Measurements from ENCODE around the gene GLT8D1. TPM values are rescaled to one million over a fixed set of nuclear protein-coding genes. Genes with fewer than 3 reads are reported as not detected.
"Not testable (repeated sequence)": the region's sequence is repeated elsewhere in the genome, so short reads cannot be mapped to it uniquely, and the experiment has no call there.

GLT8D1 gene, protein sequence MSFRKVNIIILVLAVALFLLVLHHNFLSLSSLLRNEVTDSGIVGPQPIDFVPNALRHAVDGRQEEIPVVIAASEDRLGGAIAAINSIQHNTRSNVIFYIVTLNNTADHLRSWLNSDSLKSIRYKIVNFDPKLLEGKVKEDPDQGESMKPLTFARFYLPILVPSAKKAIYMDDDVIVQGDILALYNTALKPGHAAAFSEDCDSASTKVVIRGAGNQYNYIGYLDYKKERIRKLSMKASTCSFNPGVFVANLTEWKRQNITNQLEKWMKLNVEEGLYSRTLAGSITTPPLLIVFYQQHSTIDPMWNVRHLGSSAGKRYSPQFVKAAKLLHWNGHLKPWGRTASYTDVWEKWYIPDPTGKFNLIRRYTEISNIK
- total RNA-seq, result 70.2 and 76.6 TPM in 2 replicates

DNA sequence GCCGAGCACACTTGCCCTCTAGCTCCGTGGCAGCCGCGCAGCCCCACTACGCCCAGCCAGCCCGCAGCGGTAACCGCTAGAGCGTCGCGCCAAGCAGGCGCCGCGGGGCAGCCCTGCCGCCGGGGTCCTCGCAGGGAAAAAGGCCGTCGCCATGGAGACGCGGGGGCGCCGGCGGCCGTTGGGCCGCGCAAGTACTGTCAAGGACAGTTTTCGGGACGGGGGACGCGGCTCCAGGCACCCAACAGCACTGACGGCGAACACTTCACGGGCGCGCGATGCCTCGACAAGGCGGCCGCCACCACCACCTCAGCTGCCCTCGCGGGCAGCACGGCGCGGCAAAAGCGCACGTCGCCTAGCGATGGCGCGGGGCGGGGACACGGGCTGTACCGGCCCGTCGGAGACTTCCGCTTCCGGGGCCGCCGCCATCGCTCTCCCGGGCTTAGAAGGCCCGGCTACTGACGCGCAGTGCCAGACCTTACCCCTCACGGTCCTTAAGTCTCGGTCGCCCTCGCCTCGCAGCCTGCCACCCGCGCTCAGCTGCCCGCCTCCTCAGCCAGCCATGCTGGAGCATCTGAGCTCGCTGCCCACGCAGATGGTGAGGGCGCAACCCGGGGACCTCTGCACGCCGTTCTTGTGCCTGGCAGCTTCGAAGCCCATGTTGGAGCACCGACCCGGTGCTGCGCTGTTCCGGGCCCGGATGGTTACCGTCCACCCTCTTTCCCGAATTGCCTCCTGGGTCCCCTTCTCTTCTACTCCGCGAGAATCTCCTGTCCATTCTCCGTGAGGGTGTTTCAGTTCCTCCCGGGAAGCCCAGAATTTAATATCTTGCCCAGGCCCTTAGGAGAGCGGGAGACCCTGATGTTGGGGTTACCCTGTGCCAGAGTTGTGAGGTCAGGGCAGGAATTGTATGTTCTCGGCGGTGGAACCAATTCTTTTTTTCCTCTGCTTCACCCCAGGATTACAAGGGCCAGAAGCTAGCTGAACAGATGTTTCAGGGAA is at the start of gene GLT8D1, which contains the start of gene SPCS1:
TSS of gene GLT8D1 (minus strand) at position 104 of the 999 bp plus-strand sequence. CDS start 5,331 bp downstream, outside the sequence.
TSS of gene SPCS1 (plus strand) at position 419 of the 999 bp plus-strand sequence. CDS start at position 560, 141 bp downstream.
- peak; percentile 52 for DNase-seq (ENCODE audit: low read depth, low spot score)

DNA sequence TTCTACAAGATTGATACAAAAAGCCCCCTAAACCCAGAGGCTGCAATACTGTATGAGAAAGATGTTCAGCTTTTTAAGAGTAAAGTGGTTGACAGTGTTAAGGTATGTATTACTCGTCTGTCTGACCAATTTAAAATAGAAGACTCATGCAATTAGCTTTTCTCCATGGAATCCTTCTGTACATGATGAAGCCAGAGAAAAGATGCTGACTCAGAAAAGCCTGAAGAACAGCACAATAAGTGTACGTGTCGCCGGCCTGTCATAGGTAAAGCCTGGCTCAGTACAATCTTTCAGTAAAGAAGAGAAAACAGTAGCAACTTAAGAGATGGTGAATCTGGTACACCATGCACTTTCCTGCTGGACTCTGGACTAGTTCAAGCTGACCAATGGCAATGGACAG is 48.8 kb upstream of the GLT8D1 start:
- DNase-seq (ENCODE audit: low read depth, low spot score), result no peak

DNA sequence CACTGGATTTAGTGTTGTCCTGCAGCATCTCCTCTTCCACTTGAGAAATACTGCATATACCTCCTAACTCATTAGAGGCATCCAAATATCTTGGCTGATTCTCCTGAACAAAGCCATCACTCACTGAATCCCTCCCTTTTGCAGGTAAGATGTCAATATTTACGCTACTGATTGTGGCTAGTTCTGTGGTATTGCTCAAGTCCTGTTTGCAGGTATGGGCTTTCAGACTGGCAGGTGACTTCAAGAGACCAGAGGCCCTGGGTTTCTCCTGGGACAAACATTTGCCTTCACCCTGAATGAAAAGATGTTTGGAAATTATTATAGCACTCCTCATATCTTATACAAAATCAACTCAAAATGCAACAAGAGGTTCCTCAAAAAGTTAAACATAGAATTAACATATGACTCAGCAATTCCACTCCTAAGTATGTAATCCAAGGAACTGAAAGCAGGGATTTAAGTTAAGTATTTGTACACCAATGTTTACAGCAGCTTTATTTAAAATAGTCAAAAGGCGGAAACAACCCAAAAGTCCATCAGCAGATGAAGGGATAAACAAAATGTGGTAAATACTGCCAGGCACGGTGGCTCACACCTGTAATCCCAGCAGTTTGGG is 46.6 kb upstream of the GLT8D1 start:
- no peak for DNase-seq (ENCODE audit: low read depth, low spot score)

DNA sequence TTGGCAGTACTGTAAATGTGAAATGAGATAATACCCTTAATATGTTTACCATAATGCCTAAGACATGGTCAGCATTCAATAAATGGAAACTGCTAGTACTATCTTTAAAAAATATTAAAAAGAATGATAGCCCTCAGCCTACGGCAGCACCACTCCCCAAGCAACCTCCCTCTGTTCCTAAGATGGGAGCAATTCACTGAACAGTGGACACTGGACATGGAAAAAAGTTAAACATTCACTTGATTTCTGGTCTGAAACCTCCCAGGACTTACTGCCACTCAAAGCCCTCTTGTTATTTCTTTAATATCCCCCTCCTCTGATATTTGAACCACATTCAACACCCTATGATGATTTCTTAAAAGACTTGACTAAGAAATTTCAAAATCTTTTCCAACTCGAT is 38.1 kb upstream of the GLT8D1 start:
- DNase-seq (ENCODE audit: low read depth, low spot score), result no peak

DNA sequence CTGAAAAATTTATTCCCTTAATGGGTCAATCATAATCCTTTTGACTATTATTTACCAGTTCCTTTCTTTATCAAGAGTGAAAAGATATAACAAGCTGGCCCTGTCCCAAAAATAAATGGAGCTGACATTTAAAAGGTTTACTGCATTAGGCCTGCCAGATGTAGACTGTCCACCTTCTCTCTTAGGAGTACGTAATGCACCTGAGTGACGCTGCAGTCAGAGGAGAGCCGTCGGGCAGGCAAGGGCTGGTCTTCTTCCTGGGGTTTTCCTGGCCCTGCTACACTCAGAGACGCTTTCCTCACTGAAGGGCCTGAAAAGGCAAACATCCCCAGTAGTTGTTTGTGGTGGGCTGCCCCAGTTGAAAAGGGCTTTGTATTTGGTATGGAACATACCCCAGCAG is 37.6 kb upstream of the GLT8D1 start:
- no peak for DNase-seq (ENCODE audit: low read depth, low spot score)

DNA sequence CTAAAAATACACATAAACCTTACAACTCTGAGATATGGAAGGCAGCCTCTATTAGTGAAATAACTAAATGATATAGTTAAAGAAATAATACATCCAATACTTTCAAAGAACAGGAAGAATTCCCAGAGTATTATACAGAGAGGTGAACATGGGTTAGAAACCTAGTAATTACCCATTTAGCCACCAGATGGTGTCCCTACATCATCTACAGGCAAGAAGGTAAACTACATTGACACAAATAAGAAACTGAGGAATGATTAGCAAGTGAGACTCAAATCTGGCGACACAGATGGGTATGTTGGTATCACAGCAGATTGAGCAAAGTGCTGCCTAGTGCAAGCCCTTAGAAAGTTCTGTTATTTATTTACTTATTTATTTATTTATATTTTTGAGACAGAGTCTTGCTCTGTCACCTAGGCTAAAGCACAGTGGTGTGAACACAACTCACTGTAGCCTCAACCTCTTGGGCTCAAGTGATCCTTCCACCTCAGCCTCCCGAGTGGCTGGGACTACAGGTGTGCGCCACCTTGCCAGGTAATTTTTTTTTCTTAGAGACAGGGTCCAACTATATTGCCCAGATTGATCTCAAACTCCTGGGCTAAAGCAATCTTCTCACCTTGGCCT is 36.9 kb upstream of the GLT8D1 start:
- no peak for DNase-seq (ENCODE audit: low read depth, low spot score)

DNA sequence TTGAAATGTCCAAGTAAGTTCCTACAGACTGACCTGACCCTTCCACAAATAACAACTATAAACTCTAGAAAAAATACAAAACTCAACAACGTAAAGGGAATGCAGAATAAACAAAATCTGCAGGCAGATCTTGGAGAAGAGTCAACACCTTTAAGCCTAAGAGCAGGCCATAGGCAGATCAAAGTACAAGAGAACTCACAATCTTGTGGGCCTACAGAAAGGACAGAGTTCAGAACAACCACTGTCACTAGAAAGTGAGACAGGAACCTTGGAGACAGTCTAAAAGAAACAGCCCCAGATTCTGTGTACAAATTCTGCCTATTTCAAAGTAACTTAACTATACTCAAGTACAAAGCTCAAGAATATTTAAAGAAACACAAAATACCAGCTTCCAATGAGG is 34.1 kb upstream of the GLT8D1 start:
- no peak for DNase-seq (ENCODE audit: low read depth, low spot score)

DNA sequence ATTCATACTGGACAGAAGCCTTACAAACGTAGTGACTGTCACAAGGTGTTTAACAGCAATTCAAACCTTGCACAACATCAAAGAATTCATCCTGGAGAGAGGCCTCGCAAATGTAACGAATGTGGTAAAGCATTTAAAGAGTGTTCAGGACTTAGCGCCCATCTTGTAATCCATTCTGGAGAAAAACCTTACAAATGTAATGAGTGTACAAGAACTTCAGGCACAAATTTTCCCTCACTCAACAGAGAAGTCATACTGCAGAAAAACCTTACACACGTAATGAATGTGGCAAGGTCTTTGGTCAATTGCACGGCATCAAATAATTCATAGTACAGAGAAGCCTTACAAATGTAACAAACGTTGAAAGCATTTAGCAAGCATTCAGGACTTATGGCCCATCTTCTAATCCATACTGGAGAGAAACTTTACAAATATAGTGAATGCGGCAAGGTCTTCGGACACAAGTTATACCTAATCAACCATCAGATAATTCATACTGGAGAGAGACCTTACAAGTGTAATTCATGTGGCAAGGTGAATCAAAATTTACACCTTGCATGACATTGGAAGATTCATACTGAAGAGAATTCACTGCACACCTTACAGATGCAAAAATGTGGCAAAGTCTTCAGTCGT is 27.8 kb upstream of the GLT8D1 start:
- no peak for DNase-seq (ENCODE audit: low read depth, low spot score)

DNA sequence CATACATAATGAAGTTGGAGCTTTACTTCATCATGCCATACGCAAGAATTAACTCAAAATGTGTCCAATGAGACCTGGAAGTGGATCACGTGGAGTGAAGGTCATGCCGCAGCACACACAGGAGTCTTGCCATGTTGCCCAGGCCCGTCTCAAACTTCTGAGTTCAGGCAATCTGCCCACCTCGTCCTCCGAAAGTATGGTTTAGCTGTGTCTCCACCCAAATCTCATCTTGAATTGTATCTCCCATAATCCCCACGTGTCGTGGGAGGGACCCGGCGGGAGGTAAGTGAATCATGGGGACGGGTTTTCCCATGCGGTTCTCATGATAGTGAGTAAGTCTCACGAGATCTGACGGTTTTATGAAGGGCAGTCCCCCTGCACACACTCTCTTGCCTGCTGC is 26.0 kb upstream of the GLT8D1 start:
- no peak for DNase-seq (ENCODE audit: low read depth, low spot score)

DNA sequence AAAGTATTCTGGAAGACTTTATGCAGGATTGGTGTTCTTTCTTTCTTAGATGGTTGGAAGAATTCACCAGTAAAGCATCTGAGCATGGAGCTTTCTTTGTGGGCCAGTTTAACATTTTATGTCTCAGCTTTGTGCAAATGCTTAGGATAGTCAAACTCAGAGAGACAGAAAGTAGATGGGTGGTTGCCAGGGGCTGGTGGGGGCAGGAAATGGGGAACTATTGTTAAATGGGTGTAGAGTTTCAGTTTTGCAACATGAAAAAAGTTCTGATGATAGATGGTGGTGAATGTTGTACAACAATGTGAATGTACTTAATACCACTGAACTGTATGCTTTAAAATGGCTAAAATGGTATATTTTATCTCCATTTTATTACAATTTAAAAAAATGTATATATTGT is 25.1 kb upstream of the GLT8D1 start:
- DNase-seq (ENCODE audit: low read depth, low spot score), result no peak

DNA sequence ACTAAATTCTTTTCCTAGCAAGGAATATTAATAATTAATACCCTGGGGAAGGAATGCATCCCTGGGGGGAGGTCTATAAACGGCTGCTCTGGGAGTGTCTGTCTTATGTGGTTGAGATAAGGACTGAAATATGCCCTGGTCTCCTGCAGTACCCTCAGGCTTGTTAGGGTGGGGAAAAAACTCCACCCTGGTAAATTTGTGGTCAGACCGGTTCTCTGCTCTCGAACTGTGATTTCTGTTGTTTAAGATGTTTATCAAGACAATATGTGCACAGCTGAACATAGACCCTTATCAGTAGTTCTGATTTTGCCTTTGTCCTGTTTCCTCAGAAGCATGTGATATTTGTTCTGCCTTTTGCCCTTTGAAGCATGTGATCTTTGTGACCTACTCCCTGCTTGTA is 23.2 kb upstream of the GLT8D1 start:
- DNase-seq (ENCODE audit: low read depth, low spot score), result not testable (repeated sequence)

DNA sequence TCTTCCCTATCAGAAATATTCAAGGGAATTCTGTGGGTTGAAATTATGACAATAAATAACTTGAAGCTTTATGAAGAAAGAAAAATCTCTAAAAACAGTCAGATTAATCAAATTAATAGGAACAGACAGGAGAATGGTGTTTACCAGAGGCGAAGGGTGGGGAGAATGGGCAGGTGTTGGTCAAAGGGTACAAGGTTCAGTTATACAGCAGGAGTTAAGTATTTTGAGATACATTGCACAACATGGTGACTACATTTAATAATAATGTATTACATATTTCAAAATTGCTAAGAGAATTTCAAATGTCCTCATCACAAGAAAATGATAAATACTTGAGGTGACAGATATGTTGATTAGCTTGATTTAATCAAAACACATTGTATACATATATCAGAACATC is 18.9 kb upstream of the GLT8D1 start:
- DNase-seq (ENCODE audit: low read depth, low spot score), result no peak

DNA sequence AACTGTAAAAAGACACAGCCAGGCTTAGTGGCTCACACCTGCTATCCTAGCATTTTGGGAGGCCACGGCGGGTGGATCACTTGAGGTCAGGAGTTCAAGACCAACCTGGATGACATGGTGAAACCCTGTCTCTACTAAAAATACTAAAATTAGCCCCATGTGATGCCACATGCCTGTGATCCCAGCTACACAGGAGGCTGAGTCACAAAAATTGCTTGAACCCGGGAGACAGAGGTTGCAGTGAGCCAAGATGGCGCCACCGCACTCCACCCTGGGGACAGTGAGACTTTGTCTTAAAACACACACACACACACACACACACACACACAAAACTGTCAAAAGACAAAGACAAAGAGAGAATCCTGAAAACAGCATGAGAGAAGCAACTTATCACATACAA is 18.3 kb upstream of the GLT8D1 start:
- DNase-seq (ENCODE audit: low read depth, low spot score), result no peak

DNA sequence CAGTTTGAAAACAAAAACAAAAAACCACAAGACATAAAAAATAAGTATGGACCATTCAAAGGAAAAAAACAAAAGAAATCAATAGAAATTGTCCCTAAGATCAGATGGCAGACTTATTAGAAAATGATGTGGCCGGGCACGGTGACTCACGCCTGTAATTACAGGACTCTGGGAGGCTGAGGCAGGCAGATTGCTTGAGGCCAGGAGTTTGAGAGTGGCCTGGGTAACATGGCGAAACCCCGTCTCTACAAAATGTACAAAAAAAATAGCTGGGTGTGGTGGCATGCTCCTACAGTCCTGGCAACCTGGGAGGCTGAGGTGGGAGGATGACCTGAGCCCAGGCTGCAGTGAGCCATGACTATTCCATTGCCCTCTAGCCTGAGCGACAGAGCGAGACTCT is 16.9 kb upstream of the GLT8D1 start:
- DNase-seq (ENCODE audit: low read depth, low spot score), result no peak

DNA sequence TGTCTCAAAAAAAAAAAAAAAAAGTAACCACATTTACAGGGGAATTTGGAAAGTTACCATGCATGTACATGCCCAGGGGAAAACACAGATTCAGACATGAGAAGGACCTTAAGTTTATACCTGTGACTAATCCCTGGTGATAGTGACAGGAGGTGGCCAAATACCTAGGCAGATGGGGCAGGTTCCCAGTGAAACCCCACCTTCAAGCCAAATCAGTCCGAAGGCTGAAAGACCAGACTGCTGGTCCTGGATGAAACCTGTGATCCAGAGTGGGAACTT is 16.1 kb upstream of the GLT8D1 start:
- DNase-seq (ENCODE audit: low read depth, low spot score), result no peak

DNA sequence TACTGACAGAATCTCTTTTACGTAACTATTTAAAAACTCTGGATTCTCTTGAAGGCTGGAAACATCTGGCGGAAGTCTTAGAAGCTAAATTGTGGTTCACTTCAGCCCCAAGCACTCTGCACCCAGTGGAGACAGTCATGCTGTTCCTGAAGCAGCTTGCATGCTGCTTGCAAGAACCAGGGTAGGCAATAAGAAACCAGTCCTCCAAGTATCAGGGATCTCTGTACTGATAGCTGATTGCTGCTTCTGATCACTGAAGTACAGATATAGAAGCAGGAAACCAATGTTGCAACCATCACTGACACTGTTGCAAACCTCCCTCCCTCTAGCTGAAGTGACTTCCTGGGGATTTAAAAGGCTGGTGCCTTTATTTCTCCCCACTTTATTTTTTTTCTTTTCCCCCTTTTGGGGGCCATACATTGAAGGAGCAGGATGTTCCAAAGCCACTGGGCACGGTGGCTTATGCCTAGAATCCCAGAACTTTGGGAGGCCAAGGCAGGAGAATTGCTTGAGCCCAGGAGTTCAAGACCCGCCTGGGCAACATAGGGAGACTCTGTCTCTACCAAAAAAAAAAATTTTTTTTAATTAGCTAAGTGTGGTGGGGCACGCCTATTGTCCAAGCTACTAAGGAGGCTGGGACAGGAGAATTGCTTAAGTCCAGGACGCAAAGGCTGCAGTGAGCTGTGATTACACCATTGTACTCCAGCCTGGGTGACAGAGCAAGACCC is 15.6 kb upstream of the GLT8D1 start:
- no peak for DNase-seq (ENCODE audit: low read depth, low spot score)

DNA sequence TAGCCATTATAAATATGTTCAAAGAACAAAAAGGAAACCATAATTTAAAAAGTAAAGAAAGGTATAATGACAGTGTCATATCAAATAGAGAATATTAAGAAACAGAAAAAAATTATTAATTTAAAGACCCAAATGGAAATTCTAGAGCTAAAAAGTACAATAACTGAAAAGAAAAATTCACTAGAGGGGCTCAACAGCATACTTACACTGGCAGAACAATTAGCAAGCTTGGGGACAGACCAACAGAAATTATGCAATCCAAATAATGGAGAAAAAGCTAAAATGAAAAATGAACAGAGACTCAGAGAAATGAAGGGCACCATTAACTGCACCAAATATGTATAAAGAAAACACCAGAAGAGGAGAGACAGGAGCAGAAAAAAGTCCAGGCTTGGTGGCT is 14.0 kb upstream of the GLT8D1 start:
- DNase-seq (ENCODE audit: low read depth, low spot score), result no peak

DNA sequence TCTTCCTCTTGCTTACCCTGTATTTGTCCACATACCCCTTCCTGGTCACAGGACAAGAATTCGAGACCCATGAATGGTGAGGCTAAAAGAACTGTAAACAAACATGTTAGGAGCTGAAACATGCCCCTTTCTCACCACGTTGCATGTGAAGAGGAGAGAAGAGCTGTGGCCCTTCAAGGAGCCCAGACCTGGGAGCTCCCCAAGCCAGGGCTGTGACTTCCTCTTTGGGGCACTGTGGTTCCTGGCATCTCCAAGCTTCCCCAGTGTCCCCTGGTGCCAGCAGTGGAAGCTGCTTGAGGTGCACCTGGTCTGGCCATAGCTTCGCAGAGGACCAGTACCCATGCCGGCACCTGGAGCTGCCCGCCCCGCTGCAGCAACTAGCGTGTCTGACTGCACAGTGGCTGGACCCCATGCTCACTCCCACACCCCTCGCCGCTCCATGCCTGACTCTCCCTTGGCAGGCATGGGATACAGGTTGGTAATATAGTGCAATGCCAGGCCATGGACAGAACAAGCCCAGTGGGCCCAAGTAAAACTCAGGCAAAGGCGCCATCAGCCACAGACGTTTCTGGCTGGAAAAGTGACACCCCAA is 10.2 kb upstream of the GLT8D1 start:
- no peak for DNase-seq (ENCODE audit: low read depth, low spot score)

DNA sequence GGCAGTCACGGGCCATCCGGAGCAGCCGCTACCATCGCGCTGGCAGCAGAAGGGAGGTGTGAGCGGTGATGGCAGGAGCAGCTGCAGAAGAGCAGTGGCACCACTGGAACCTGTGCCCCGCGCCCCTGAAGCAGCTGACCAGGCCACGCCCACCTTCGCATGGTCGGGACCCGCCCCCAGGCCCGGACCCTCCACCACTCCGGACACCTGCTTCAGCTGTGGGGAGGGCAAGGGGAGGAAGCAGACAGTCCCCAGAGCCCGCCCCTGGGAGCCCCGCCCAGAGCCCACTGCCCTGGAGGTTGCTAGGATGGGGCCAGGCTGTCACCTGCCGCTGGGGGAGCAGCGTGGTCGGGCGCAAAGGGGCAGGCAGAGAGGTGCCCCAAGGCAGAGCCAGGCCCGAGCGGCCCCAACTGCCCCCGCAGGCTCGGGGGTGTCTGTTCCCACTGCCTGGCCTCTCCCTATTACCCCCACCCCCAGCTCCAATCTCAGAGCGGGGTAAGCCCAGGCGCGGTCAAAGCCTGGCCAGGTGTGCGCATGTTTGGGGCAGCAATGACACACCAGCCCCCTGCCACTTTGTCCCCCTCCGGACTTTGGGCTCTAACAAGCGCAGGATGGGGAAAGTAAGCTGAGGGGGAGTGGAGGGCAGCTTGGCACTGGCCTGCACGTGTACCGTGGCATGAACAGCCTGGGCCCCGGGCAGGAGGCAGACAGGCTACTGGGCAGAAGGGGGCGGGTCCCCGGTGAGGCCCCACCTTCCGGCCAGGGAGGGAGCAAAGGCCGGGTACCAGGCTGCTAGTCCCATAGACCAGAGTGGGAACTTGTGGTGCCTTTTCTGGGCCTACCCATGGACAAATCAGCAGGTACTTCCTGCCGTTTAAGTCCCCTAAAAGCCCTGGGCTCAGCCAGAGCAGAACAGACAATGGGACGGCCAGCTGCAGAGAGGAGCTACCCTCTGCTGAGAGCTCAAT is 9.0 kb upstream of the GLT8D1 start:
- no peak for DNase-seq (ENCODE audit: low read depth, low spot score)
